A673 (cell line): Measurements from ENCODE around the gene KCNMA1.

Experiments used
- CTCF ChIP-seq: fragments of 300-800, 200-600 bp; sonication (generic); conservative IDR thresholded peaks from 2 replicates; pipeline ENCODE4 v1.5.1; 2017; ENCODE audit warnings: low read depth, mild to moderate bottlenecking, antibody characterized with exemption, low read length, moderate library complexity, mixed read lengths
- EZH2 ChIP-seq: fragments of 200-600 bp; sonication (generic); IDR thresholded peaks from 2 replicates; pipeline ENCODE4 v1.6.1; 2017; ENCODE audit warnings: borderline replicate concordance, low read depth, mild to moderate bottlenecking, mixed read lengths, antibody characterized with exemption, low read length; ENCODE audit not compliant: poor library complexity, severe bottlenecking

GRCh38 chr10:77043420-77043763 is 594.2 kb downstream of the KCNMA1 start:
- TF ChIP-seq CTCF = no peak
- TF ChIP-seq EZH2 = no peak
